Ovary (tissue), 3 donors: ENCODE measurements around the gene TAS1R1.

Experiments
- CTCF ChIP-seq, 3 donors: fragments of 450-650 bp in 2 of 3; fragments of 200-600 bp in 1 of 3; IDR thresholded peaks; one replicate each; pipeline versions ENCODE4 v1.5.1 to v1.8.0; 2016 to 2022; ENCODE audit warnings: antibody characterized with exemption in 3 of 3, mild to moderate bottlenecking in 1 of 3
- EP300 ChIP-seq: sonication (generic); formaldehyde crosslinking; IDR thresholded peaks from one replicate; pipeline ENCODE4 v1.6.1; 2017; ENCODE audit warnings: antibody characterized with exemption
- POLR2A ChIP-seq: fragments of 450-650 bp; IDR thresholded peaks from one replicate; pipeline ENCODE4 v1.6.1; 2017; ENCODE audit warnings: antibody characterized with exemption, mild to moderate bottlenecking, moderate library complexity
- donor health status: DM: no; HTN: no; CAD: no.

GRCh38 chr1:6519491-6519934, 35.6 kb upstream of the TAS1R1 start:
- TF ChIP-seq CTCF (IDR thresholded peaks at IDR 0.05) (no peak), POLR2A (no peak), EP300 (no peak)
